NCI-H345 (cell line): ENCODE data around the gene COPS4.
"Not testable (repeated sequence)": the region's sequence is repeated elsewhere in the genome, so short reads cannot be mapped to it uniquely, and the experiment has no call there.

Experiments
- DNase-seq: peaks from one replicate; lab custom pipeline; 2025; lab: John Stamatoyannopoulos, UW

Gene COPS4

GRCh38 chr4:83034630-83035494, at the start of gene COPS4:
COPS4 (plus strand) TSS chr4:83035183; CDS start chr4:83035225, 42 bp downstream.
- peak; percentile 99 for DNase-seq

GRCh38 chr4:82987519-82987918, 47.5 kb upstream of the COPS4 start:
- not testable (repeated sequence) for DNase-seq

GRCh38 chr4:82988323-82988832, 46.6 kb upstream of the COPS4 start:
- no peak for DNase-seq

- no peak for DNase-seq
Observed at GRCh38 chr4:82989575-82990429, 45.2 kb upstream of the COPS4 start.

- no peak for DNase-seq
Observed at GRCh38 chr4:82994834-82995233, 40.1 kb upstream of the COPS4 start.

GRCh38 chr4:82998898-82999297, 36.1 kb upstream of the COPS4 start:
- no peak for DNase-seq

GRCh38 chr4:83002329-83002728, 32.7 kb upstream of the COPS4 start:
- DNase-seq = no peak

- not testable (repeated sequence) for DNase-seq
Observed at GRCh38 chr4:83003044-83003791, 31.8 kb upstream of the COPS4 start.

- no peak for DNase-seq
Observed at GRCh38 chr4:83009529-83009928, 25.5 kb upstream of the COPS4 start.

GRCh38 chr4:83010111-83010521, 24.9 kb upstream of the COPS4 start:
- DNase-seq = no peak

GRCh38 chr4:83010522-83011318, 24.3 kb upstream of the COPS4 start, which contains the start of gene LIN54:
LIN54 (minus strand) TSS chr4:83010823; CDS start chr4:82984844, 25,979 bp downstream.
- DNase-seq = peak; percentile 53

GRCh38 chr4:83011689-83012199, 23.2 kb upstream of the COPS4 start:
- no peak for DNase-seq

GRCh38 chr4:83012200-83012686, 22.7 kb upstream of the COPS4 start:
- no peak for DNase-seq

- DNase-seq = peak; percentile 97
Observed at GRCh38 chr4:83012687-83013419, 22.1 kb upstream of the COPS4 start.

- no peak for DNase-seq
Observed at GRCh38 chr4:83013420-83013867, 21.5 kb upstream of the COPS4 start.

- DNase-seq = no peak
Observed at GRCh38 chr4:83013902-83014301, 21.1 kb upstream of the COPS4 start.

GRCh38 chr4:83019794-83020494, 15.0 kb upstream of the COPS4 start:
- DNase-seq = no peak

- no peak for DNase-seq
Observed at GRCh38 chr4:83022724-83023450, 12.1 kb upstream of the COPS4 start.
